SH-SY5Y (cell line): Measurements from ENCODE around the gene NPPA.

Experiments
- GATA2 ChIP-seq: IDR thresholded peaks from 2 replicates; pipeline ENCODE4 v1.6.1; 2011; ENCODE audit warnings: mild to moderate bottlenecking, low read depth, low read length
- GATA3 ChIP-seq: IDR thresholded peaks from 2 replicates; pipeline ENCODE4 v1.6.1; 2011; ENCODE audit warnings: low read depth, mild to moderate bottlenecking, low read length, moderate library complexity

Gene NPPA

DNA sequence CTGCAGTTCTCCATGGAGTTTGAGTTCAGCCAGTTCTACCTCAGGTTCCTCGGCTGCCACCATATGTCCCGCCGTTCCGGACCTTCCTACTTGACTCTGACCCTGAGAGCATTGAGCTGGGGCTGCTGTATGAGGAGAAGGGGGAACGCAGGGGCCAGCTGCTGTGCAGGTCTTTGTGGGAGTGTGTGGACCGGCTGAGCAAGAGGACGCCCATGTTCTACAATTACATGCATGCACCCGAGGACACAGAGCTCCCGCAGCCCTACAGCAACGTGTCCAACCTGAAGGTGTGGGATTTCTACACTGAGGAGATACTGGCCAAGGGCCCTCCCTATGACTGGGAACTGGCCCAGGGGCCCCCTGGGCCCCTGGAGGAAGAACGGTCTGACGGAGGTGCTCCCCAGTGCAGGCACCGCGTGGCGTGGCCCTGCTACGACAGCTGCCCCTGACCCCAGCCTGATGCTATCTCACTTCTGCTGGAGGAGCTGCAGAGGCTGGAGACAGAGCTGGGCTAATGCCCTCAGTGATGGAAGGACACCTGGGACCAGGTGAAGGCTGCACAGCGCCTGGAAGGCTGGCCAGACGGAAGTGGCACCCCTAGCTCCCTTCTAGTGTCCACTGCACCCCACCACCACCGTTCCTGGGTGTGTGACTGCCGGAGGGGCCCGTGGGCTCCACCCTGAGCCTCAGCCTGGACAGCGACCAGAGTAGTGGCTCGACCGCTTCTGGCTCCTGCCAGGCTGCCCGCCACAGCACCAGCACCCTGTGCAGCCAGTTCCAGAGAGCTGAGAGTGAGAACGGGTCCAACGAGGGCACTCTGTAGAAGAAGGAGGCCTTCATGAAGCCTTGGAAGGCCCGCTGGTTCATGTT lies 32.0 kb upstream of the NPPA start:
- TF ChIP-seq GATA3 (no peak), GATA2 (no peak)

- no peak for TF ChIP-seq GATA3
- no peak for TF ChIP-seq GATA2
These were observed 31.3 kb upstream of the NPPA start for GRCh38 chr1:11878891-11879190.

DNA sequence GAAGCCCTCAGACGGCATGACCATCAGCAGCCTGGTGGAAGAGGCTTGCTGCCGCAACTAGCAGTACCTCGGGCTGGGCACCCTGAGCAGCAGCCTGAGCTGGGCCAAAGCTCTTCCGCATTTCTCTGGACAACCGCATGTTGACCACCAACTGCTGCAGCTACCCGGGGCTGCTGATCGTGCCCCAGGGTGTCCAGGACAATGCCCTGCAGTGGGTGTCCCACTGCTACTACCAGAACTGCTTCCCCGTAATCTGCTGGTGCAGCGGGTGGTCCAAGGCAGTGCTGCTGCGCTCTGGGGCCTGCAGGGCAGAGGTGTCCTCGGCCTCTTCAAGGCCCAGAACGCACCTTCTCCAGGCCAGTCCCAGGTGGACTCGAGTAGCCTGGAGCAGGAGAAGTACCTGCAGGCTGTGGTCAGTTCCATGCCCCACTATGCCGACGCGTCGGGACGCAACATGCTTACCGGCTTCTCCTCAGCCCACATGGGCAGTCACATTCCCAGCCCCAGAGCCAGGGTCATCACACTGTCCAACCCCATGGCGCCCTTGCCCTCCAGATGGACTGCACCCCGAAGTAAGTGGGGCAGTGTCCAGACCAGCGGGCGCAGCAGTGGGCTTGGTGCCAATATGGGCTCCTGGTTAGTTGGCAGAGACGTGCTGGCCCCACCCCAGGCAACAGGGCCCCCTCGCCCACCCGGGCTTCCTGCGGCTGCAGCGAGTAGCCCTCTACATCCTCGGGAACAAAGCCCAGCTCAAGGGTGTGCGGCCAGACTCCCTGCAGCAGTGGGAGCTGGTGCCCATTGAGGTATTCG lies 30.7 kb upstream of the NPPA start:
- TF ChIP-seq GATA2 (no peak), GATA3 (no peak)

DNA sequence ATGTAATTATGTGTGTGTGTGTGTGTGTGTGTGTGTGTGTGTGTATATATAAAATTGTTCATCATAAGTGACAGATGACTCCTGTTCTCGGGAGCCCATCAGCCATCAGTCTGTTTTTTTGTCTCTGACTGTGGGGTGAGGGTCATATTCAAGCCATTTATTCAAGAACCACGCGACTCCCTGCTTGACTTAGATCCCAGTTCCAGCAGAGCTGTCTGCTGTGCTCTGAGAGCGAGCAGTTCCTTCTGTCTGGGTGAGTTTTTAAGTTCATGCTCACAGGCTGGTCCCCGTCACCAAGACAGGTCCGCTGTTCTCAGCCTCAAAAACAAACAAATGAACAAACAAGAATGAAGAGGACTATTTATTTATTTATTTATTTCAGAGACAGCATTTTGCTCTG lies 29.5 kb upstream of the NPPA start:
- TF ChIP-seq GATA2 (no peak), GATA3 (no peak)

- TF ChIP-seq GATA2 (no peak), GATA3 (no peak)
These were observed 27.5 kb upstream of the NPPA start for GRCh38 chr1:11875094-11875493.

GRCh38 chr1:11874624-11875023 lies 27.0 kb upstream of the NPPA start:
- TF ChIP-seq GATA3 = no peak
- TF ChIP-seq GATA2 = no peak

- TF ChIP-seq GATA2 = no peak
- TF ChIP-seq GATA3 = no peak
These were observed 26.6 kb upstream of the NPPA start for GRCh38 chr1:11874258-11874562.

DNA sequence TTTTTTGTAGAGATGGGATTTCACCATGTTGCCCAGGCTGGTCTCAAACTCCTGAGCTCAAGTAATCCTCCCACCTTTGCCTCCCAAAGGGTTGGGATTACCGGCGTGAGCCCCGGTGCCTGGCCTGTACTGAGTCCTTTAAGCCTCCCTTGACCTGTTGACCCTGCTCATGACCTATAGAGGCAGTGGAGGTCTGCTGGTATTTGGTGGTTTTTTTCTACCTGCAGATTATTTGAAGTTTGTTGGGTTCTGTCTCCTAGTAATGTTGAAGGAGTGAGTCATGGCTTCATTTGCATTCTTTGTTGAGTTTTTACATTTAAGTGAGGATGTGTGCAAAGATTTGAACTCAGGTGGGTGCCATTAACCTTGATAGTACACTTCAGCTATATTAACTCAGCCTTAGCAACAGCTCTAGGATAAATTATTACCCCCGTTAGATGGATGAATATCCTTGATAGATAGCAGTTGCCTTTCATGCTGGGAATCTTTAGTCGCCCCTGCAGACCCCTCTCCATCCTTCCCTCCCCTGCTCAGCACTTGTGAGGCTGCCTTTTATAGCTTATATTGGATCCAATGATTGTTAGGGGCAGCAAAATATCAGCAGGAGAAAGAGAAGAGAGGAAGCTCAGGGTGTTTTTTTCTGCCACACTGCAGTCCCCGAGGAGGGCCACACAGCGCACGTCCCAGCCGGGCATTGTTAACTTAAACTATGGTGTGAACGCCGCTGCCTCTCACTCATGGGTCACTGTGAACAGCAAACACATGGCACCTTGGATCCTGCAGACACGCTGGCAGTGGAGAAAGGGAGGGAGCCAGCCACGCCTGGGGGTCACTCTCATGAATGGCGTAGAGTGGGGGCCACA lies 26.0 kb upstream of the NPPA start:
- TF ChIP-seq GATA2 (no peak), GATA3 (no peak)

GRCh38 chr1:11872545-11872944 lies 25.0 kb upstream of the NPPA start:
- TF ChIP-seq GATA3 (no peak), GATA2 (no peak)

DNA sequence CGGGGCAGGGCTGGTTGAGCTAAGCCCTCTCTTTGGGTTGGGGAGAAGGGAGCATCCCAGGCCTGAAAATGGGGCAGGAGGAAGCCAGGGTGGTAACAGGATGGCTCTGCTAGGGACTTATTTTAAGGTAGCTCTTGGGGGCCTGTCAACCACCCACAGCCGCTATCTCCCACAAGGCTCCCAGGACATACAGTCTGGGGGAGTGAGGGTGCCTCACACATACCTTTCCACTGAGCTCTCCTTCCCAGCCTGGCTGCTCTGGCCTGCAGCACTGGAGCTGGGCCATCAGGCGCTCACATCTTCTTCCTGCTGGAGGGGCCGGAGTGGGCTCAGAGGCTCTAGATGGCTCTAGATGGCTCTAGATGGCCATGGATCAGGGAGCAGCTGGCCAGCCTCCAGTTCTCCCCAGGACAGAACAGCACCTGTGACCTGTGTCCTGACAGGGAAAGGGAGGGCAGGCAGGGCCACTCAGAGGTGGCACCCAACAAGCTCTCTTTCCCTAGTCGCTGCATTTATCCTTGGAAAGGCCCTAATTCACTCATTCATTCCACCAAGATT lies 22.1 kb upstream of the NPPA start:
- TF ChIP-seq GATA2 (no peak), GATA3 (no peak)

DNA sequence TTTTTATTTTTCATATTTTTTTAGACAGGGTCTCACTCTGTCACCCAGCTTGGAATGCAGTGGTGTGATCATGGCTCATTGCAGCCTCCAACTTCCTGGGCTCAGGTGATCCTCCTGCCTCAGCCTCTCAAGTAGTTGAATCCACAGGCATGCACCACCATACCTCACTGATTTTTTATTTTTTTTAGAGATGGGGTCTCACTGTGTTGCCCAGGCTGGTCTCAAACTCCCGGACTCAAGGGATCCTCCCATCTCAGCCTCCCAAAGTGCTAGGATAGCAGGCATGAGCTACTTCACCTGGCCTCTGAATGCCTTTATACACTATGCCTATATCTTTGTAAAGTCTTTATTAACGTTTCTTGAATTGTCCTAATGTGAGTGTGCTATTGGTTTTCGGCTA lies 21.5 kb upstream of the NPPA start:
- TF ChIP-seq GATA2 (no peak), GATA3 (no peak)

DNA sequence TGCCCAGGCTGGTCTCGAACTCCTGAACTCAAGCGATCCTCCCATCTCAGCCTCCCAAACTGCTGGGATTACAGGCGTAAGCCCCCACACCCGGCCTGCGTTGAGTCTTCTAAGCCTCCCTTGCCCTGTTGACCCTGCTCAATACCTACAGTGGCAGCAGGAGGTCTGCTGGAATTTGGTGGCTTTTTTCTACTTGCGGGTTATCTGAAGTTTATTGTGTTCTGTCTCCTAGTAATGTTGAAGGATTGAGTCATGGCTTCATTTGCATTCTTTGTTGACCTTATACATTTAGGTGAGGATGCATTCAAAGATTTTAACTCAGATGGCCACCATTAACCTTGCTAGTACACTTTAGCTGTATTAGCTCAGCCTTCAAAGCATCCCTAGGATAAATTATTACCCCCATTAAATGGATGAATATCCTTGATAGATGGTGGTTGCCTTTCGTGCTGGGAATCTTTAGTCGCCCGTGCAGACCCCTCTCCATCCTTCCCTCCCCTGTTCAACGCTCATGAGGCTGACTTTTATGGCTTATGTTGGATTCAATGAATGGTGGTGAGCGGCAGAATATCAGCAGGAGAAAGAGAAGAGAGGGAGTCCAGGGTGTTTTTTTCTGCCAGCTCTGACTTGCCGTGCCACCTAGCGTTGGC lies 20.9 kb upstream of the NPPA start:
- TF ChIP-seq GATA3 = no peak
- TF ChIP-seq GATA2 = no peak

- TF ChIP-seq GATA3 (no peak), GATA2 (no peak)
These were observed 15.3 kb upstream of the NPPA start for GRCh38 chr1:11862890-11863289.

- TF ChIP-seq GATA2 (no peak), GATA3 (no peak)
These were observed 13.0 kb upstream of the NPPA start for GRCh38 chr1:11860587-11860986.

DNA sequence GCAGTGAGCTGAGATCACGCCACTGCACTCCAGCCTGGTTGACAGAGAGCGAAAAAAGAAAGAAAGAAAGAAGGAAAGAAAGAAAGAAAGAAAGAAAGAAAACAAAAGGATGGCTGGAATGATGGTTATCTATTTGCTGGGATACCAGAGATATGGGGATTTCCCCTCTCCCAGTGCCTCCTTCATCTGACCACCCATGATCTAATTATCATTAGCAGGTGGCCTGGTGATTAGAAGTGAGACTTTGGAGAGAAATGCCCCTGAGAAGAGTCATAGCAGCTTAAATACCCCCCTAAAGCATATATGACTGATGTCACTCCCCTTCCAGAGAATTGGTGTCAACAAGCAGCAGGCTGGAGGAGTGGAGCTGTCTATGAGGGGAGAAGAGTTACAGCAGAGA lies 12.5 kb upstream of the NPPA start:
- TF ChIP-seq GATA3 = no peak
- TF ChIP-seq GATA2 = no peak; the same call in 1 of the 2 replicates
